GM10248 (cell line): ENCODE measurements around the gene MOGAT3.
A peak's percentile ranks its signal among the peaks of the same experiment; 100 is the strongest.

ENCODE experiments used
- CTCF ChIA-PET: fragments of 300-600 bp; sonication (Branson Sonifier 250); formaldehyde crosslinking; extraction: SDS; loops from one replicate; lab custom pipeline; 2021; ENCODE audit warnings: antibody characterized with exemption; lab: Yijun Ruan, JAX
- POLR2A ChIA-PET: fragments of 350-650 bp; sonication (Branson Sonifier 250); formaldehyde crosslinking; extraction: SDS; loops from one replicate; lab custom pipeline; 2020; ENCODE audit warnings: antibody characterized with exemption; lab: Yijun Ruan, JAX
- DNase-seq: peaks from one replicate; pipeline ENCODE4 v3.0.0; 2012; ENCODE audit errors: extremely low spot score
- CTCF ChIP-seq: IDR thresholded peaks from 2 replicates; pipeline ENCODE4 v1.5.1; 2012; ENCODE audit warnings: mild to moderate bottlenecking, low read depth; ENCODE audit errors: extremely low read depth, missing control alignments, control extremely low read depth

The MOGAT3 gene

GRCh38 chr7:101154693-101155102 is 46.1 kb downstream of the MOGAT3 start:
- CTCF ChIA-PET = interaction anchor here (0.8 to 4.6 kb wide), 6 partner anchors 10 to 40 kb away, joined by 3 to 56 read pairs (median 16); no protein-coding TSS in a partner anchor
- POLR2A ChIA-PET = interaction anchor here (0.6 kb wide), 1 partner anchor 10 kb away, joined by 3 read pairs; the partner anchor contains the start of gene VGF
- TF ChIP-seq CTCF = no peak
- DNase-seq = no peak

GRCh38 chr7:101153969-101154692 is 46.7 kb downstream of the MOGAT3 start, which contains the start of gene AP1S1:
Gene AP1S1 (plus strand): TSS chr7:101154476. CDS start chr7:101154515, 39 bp downstream.
- POLR2A ChIA-PET = interaction anchor here (0.6 kb wide), 1 partner anchor 11 kb away, joined by 3 read pairs; the partner anchor contains the start of gene VGF

GRCh38 chr7:101151908-101152651 is 48.8 kb downstream of the MOGAT3 start:
- CTCF ChIA-PET = interaction anchor here (0.9 to 3.0 kb wide), 7 partner anchors 9 to 130 kb away, joined by 3 to 31 read pairs (median 5); no protein-coding TSS in a partner anchor
- POLR2A ChIA-PET = no interaction called here
- TF ChIP-seq CTCF = no peak
- no peak for DNase-seq

More at GRCh38 chr7:101153969-101154692, 46.7 kb downstream of the MOGAT3 start, which contains the start of gene AP1S1:
- CTCF ChIA-PET = interaction anchor here (0.8 to 3.0 kb wide), 4 partner anchors 11 to 128 kb away, joined by 3 to 31 read pairs (median 4); no protein-coding TSS in a partner anchor
- DNase-seq = peak; percentile 99
- no peak for TF ChIP-seq CTCF
